Smooth muscle cell (in vitro differentiated cells): ENCODE data around the gene ULK3. TPM values are rescaled to one million over a fixed set of nuclear protein-coding genes. Genes with fewer than 3 reads are reported as not detected.

ENCODE experiments used
- DNase-seq: peaks from one replicate; lab custom pipeline; 2025; ENCODE audit not compliant: unreplicated experiment; lab: John Stamatoyannopoulos, UW
- H2AFZ ChIP-seq: fragments of 200-600 bp; sonication (generic); 2 replicates; pipeline ENCODE4 v1.6.0; 2016; ENCODE audit warnings: antibody characterized with exemption, low read depth, mild to moderate bottlenecking
- H3F3A ChIP-seq: fragments of 200-600 bp; sonication (generic); 2 replicates; pipeline ENCODE4 v1.6.0; 2017; ENCODE audit warnings: antibody characterized with exemption, low read depth
- H3K27ac ChIP-seq: fragments of 200-600 bp; sonication (generic); 2 replicates; pipeline ENCODE4 v1.5.1; 2016; ENCODE audit warnings: low read depth, mild to moderate bottlenecking
- H3K27me3 ChIP-seq: fragments of 200-600 bp; sonication (generic); 2 replicates; pipeline ENCODE4 v1.6.1; 2016; ENCODE audit warnings: low read depth, mild to moderate bottlenecking
- H3K36me3 ChIP-seq: fragments of 200-600 bp; sonication (generic); 2 replicates; pipeline ENCODE4 v1.5.1; 2016; ENCODE audit warnings: low read depth
- H3K4me1 ChIP-seq: fragments of 200-600 bp; sonication (generic); 2 replicates; pipeline ENCODE4 v1.5.1; 2016; ENCODE audit warnings: low read depth
- H3K4me2 ChIP-seq: fragments of 200-600 bp; sonication (generic); 2 replicates; pipeline ENCODE4 v1.6.0; 2016; ENCODE audit warnings: mild to moderate bottlenecking
- H3K4me3 ChIP-seq: fragments of 200-600 bp; sonication (generic); 2 replicates; pipeline ENCODE4 v1.5.1; 2016; ENCODE audit warnings: mild to moderate bottlenecking
- H3K79me2 ChIP-seq: fragments of 200-600 bp; sonication (generic); 2 replicates; pipeline ENCODE4 v1.6.0; 2016; ENCODE audit warnings: low read depth, mild to moderate bottlenecking
- H3K9ac ChIP-seq: fragments of 200-600 bp; sonication (generic); 2 replicates; pipeline ENCODE4 v1.6.0; 2016; ENCODE audit warnings: low read depth
- H3K9me3 ChIP-seq: fragments of 200-600 bp; sonication (generic); replicated peaks from 2 replicates; pipeline ENCODE4 v1.5.1; 2016; ENCODE audit warnings: low read depth
- H4K20me1 ChIP-seq: fragments of 200-600 bp; sonication (generic); 2 replicates; pipeline ENCODE4 v1.6.0; 2016; ENCODE audit warnings: low read depth
- CTCF ChIP-seq: fragments of 200-600 bp; sonication (generic); IDR thresholded peaks from 2 replicates; pipeline ENCODE4 v1.5.1; 2017; ENCODE audit warnings: borderline replicate concordance, mild to moderate bottlenecking, antibody characterized with exemption; ENCODE audit not compliant: insufficient read depth, poor library complexity, severe bottlenecking
- WGBS: methylation state at CpG from one replicate; pipeline ENCODE4 v1.1.7; 2016; ENCODE audit warnings: low lambda C conversion rate; 5-methylcytosine and 5-hydroxymethylcytosine counted together
- polyA plus RNA-seq: library from polyadenylated mRNA; unstranded; fragments of >200 nt; fragmentation: Nextera tagmentation; extraction: Ambion mirVana; gene quantifications from 2 replicates; pipeline ENCODE4 v1.2.1, GENCODE V29; 2016
- total RNA-seq: library from RNA; depleted of rRNA; stranded (reverse); fragments of >200 nt; gene quantifications from 2 replicates; pipeline ENCODE4 v1.2.3, GENCODE V29; 2014

The ULK3 gene
- total and polyA plus RNA-seq, 2 experiments from 2014 or later = 14.2 to 20.8 TPM

- no peak for DNase-seq
- H3K9me3 ChIP-seq = no peaks in the 10 kb centered on the region
- no peak overlapping the region for H3K9ac ChIP-seq
- no peaks in the 10 kb centered on the region for H3F3A ChIP-seq
- WGBS = 97% methylated on average over 4 of the region's 4 CpGs
- H3K4me1 ChIP-seq = no peaks in the 10 kb centered on the region
- no peak overlapping the region for H3K27ac ChIP-seq
- H3K79me2 ChIP-seq = peaks cover 29% of the 10 kb centered on the region
- no peak overlapping the region for H3K4me2 ChIP-seq
- H4K20me1 ChIP-seq = peaks cover 79% of the 10 kb centered on the region
- H3K4me3 ChIP-seq = no peak overlapping the region
- no peak overlapping the region for H2AFZ ChIP-seq
- no peaks in the 10 kb centered on the region for H3K27me3 ChIP-seq
- TF ChIP-seq CTCF = no peak
- no peaks in the 10 kb centered on the region for H3K36me3 ChIP-seq
These were observed 15.4 kb upstream of the ULK3 start for GRCh38 chr15:74858369-74858740.

DNA sequence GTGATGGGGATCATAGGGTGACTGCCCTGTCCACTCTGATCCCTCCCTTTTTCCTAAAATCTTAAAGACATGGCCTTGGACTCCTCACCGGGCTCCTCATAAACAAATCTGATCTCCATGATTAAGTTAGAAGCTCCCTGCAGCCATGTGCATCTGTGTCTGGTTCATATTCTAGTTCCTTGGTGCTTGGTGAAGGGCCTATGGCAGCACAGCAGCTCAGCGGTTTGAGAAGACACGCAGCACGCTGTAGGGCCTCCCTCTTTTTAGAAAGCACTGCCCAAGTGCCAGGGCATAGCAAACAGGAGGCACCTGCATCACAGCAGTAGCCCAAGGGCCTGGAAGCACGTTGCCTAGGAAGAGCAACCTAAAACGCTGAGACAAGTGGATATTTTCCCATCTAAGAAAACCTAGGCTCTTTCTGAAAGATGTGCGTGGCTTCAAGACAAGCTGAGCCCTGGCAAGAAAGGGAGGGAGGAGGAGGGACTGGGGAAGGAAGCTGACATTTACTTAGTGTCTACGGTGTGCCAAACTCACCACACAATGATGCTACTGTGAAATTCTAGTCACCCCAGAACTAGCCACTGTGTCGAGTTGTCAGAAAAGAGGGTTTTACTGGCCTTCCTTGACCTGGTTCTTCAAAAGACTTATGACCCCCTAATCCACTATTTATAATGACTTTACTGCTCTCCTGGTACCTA lies 14.9 kb upstream of the ULK3 start:
- no peak for TF ChIP-seq CTCF
- H3K4me3 ChIP-seq = no peak overlapping the region
- H3K4me2 ChIP-seq = no peak overlapping the region
- no peaks in the 10 kb centered on the region for H3F3A ChIP-seq
- no peak overlapping the region for H3K9ac ChIP-seq
- H3K27ac ChIP-seq = no peak overlapping the region
- H3K27me3 ChIP-seq = no peaks in the 10 kb centered on the region
- H2AFZ ChIP-seq = no peak overlapping the region
- no peaks in the 10 kb centered on the region for H3K36me3 ChIP-seq
- 91% methylated on average over 9 of the region's 9 CpGs for WGBS
- no peak for DNase-seq
- peaks cover 29% of the 10 kb centered on the region for H3K79me2 ChIP-seq
- peaks cover 73% of the 10 kb centered on the region for H4K20me1 ChIP-seq
- H3K9me3 ChIP-seq = no peaks in the 10 kb centered on the region
- H3K4me1 ChIP-seq = no peaks in the 10 kb centered on the region

DNA sequence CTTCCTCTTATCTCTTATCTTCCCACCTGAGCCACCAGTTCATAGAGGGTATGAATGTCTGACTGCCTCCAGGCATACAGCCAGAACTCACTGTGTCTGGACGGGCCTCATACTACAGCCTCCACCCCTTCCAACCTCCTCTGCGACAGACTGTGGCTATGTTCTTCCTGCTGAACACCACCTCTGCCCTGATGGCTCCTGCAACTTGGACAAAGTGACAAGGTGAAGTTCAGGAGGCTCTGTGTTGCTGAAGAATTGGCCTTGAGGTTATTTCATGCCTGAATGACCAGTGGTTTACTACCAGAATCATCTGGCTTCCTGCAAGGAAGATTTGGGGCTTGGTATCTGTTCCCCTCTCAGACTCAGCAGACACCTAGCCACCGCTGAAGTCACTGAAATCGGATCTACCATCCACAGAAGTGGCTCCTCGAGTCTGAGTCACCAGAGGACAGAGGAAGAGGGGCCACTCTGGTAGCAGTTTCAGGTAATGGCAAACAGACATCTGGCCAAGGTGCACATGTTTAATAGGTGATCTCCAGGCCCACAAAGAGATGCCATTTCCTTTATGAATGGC lies 14.2 kb upstream of the ULK3 start:
- TF ChIP-seq CTCF = no peak
- Histone ChIP-seq H4K20me1 (peaks cover 72% of the 10 kb centered on the region), H3K4me3 (no peak overlapping the region), H3K4me2 (no peak overlapping the region), H3F3A (no peaks in the 10 kb centered on the region), H3K4me1 (no peaks in the 10 kb centered on the region), H3K9me3 (no peaks in the 10 kb centered on the region), H3K27ac (no peak overlapping the region), H2AFZ (no peak overlapping the region), H3K9ac (no peak overlapping the region), H3K36me3 (no peaks in the 10 kb centered on the region), H3K79me2 (peaks cover 29% of the 10 kb centered on the region), H3K27me3 (no peaks in the 10 kb centered on the region)
- WGBS = 69% methylated on average over 5 of the region's 5 CpGs
- DNase-seq = no peak

DNA sequence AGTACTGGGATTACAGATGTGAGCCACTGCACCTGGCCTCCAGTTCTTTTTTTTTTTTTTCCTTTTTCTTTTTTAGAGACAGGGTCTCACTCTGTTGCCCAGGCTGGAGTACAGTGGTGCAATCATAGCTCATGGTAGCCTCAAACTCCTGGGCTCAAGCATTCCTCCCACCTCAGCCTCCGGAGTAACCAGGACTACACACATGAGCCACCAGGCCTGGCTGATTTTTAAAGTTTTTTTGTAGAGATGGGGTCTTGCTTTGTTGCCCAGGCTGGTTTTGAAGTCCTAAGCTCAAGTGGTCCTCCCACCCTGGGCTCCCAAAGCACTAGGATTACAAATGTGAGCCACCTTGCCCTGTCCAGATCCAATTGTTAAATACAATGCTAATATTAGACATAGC lies 13.6 kb upstream of the ULK3 start:
- Histone ChIP-seq H3F3A (no peaks in the 10 kb centered on the region), H3K27me3 (no peaks in the 10 kb centered on the region), H3K4me1 (no peaks in the 10 kb centered on the region), H3K9ac (no peak overlapping the region), H4K20me1 (peaks cover 71% of the 10 kb centered on the region), H3K4me3 (no peak overlapping the region), H2AFZ (no peak overlapping the region), H3K79me2 (peaks cover 29% of the 10 kb centered on the region), H3K27ac (no peak overlapping the region), H3K9me3 (no peaks in the 10 kb centered on the region), H3K36me3 (no peaks in the 10 kb centered on the region), H3K4me2 (no peak overlapping the region)
- 95% methylated on average over 1 of the region's 1 CpG for WGBS
- no peak for TF ChIP-seq CTCF
- DNase-seq = no peak
